ENCODE results near the gene CRACR2A. TPM values are rescaled to one million over a fixed set of nuclear protein-coding genes. Genes with fewer than 3 reads are reported as not detected.

CRACR2A gene
- total and polyA plus RNA-seq, 2 of the 13 experiments (the other 11 are each of a cell fraction or from before 2014, with no cell fraction given) = 0.09 to 0.20 TPM

DNA sequence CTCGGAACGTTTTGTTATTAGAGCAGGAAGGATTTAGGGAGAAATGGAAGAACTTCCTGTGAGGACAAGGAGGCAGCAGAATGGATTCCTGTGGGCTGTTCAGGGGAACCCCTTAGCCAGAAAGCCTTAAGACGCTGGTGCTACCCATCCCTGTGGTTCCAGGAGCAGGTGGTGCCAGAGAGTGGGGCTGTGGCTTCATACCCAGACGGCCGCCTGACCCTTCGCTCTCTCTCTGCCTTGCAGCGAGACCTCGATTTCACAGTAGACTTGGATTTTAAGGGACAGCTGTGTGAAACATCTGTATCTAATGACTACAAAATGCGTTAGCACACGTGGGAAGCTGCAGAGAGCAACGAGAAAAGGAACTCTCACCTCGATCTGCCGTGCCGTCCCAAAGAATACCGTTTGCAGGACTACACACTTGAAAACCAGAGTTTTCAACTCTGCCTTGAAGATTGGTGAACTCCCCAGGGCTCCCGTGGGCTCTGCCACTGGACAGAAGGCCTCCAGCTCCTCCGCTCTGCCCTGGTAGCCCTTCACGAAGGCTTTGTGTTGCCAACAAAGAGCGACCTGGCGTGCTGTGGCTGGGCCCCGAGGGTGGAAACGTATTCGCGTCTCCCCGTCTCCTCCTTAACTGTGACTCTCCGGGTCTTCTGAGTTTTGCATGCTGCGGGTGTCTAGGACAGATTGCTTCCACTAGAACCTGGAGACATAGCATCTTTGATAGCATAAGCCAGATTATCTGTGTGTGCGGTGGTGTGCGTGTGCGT, 159.9 kb downstream of the CRACR2A start (continued):
- TF ChIP-seq, protein P1, sequence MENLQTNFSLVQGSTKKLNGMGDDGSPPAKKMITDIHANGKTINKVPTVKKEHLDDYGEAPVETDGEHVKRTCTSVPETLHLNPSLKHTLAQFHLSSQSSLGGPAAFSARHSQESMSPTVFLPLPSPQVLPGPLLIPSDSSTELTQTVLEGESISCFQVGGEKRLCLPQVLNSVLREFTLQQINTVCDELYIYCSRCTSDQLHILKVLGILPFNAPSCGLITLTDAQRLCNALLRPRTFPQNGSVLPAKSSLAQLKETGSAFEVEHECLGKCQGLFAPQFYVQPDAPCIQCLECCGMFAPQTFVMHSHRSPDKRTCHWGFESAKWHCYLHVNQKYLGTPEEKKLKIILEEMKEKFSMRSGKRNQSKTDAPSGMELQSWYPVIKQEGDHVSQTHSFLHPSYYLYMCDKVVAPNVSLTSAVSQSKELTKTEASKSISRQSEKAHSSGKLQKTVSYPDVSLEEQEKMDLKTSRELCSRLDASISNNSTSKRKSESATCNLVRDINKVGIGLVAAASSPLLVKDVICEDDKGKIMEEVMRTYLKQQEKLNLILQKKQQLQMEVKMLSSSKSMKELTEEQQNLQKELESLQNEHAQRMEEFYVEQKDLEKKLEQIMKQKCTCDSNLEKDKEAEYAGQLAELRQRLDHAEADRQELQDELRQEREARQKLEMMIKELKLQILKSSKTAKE (CRISPR knock-in tag; IDR thresholded peaks at IDR 0.05; ENCODE audit: borderline replicate concordance) = no peak
- no peak for TF ChIP-seq TOE1 (CRISPR knock-in tag; IDR thresholded peaks at IDR 0.05)
- TF ChIP-seq MIXL1 (CRISPR knock-in tag; IDR thresholded peaks at IDR 0.05) = no peak
- no peak for TF ChIP-seq SP5 (CRISPR knock-in tag; IDR thresholded peaks at IDR 0.05; ENCODE audit: borderline replicate concordance, low read depth)
- TF ChIP-seq ZNF501 (CRISPR knock-in tag; IDR thresholded peaks at IDR 0.05) = no peak
- TF ChIP-seq ZNF253 (CRISPR knock-in tag; IDR thresholded peaks at IDR 0.05; ENCODE audit: borderline replicate concordance) = no peak
- TF ChIP-seq U2AF1 (optimal IDR thresholded peaks at IDR 0.05; ENCODE audit: low read depth, low read length) = no peak
- TF ChIP-seq, protein P2, sequence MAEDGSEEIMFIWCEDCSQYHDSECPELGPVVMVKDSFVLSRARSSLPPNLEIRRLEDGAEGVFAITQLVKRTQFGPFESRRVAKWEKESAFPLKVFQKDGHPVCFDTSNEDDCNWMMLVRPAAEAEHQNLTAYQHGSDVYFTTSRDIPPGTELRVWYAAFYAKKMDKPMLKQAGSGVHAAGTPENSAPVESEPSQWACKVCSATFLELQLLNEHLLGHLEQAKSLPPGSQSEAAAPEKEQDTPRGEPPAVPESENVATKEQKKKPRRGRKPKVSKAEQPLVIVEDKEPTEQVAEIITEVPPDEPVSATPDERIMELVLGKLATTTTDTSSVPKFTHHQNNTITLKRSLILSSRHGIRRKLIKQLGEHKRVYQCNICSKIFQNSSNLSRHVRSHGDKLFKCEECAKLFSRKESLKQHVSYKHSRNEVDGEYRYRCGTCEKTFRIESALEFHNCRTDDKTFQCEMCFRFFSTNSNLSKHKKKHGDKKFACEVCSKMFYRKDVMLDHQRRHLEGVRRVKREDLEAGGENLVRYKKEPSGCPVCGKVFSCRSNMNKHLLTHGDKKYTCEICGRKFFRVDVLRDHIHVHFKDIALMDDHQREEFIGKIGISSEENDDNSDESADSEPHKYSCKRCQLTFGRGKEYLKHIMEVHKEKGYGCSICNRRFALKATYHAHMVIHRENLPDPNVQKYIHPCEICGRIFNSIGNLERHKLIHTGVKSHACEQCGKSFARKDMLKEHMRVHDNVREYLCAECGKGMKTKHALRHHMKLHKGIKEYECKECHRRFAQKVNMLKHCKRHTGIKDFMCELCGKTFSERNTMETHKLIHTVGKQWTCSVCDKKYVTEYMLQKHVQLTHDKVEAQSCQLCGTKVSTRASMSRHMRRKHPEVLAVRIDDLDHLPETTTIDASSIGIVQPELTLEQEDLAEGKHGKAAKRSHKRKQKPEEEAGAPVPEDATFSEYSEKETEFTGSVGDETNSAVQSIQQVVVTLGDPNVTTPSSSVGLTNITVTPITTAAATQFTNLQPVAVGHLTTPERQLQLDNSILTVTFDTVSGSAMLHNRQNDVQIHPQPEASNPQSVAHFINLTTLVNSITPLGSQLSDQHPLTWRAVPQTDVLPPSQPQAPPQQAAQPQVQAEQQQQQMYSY (CRISPR knock-in tag; IDR thresholded peaks at IDR 0.05) = no peak

Data from HepG2 (cell line).